WTC11 (cell line): ENCODE measurements around the gene NKAIN2. TPM values are rescaled to one million over a fixed set of nuclear protein-coding genes. Genes with fewer than 3 reads are reported as not detected.
"Not testable (repeated sequence)": the region's sequence is repeated elsewhere in the genome, so short reads cannot be mapped to it uniquely, and the experiment has no call there.

Source experiments
- ATAC-seq: fragments of 200-7000 bp; cut with Tn5 transposase; 2 replicates; pipeline ENCODE4 v1.10.0; 2021; ENCODE audit warnings: mild to moderate bottlenecking, moderate library complexity
- CTCF ChIA-PET: fragments of 300-600 bp; sonication (Branson Sonifier 250); formaldehyde crosslinking; loops from one replicate; lab custom pipeline; 2021; ENCODE audit warnings: antibody characterized with exemption; lab: Charles Lee
- POLR2A ChIA-PET: fragments of 350-600 bp; sonication (Branson Sonifier 250); formaldehyde crosslinking; loops from one replicate; lab custom pipeline; 2021; ENCODE audit warnings: antibody characterized with exemption; lab: Charles Lee
- DNase-seq: peaks from one replicate; pipeline ENCODE4 v3.0.0; 2021; ENCODE audit warnings: low spot score
- H3K27ac Mint-ChIP-seq: 2 replicates; pipeline ENCODE4 v1.8.0; 2021; ENCODE audit warnings: mixed read lengths
- H3K27me3 Mint-ChIP-seq: 2 replicates; pipeline ENCODE4 v1.8.0; 2021; ENCODE audit warnings: low read depth, mild to moderate bottlenecking, moderate library complexity, mixed read lengths
- H3K36me3 Mint-ChIP-seq: 2 replicates; pipeline ENCODE4 v1.8.0; 2021; ENCODE audit warnings: mixed read lengths
- H3K4me1 Mint-ChIP-seq: 2 replicates; pipeline ENCODE4 v1.8.0; 2022; ENCODE audit warnings: mixed read lengths
- H3K4me3 Mint-ChIP-seq: 2 replicates; pipeline ENCODE4 v1.8.0; 2021; ENCODE audit warnings: mild to moderate bottlenecking, moderate library complexity, mixed read lengths
- H3K9me3 Mint-ChIP-seq: 2 replicates; pipeline ENCODE4 v1.8.0; 2021; ENCODE audit warnings: mixed read lengths
- CREB1 ChIP-seq: sonication (generic); formaldehyde crosslinking; IDR thresholded peaks from 2 replicates; pipeline ENCODE4 v1.8.0; 2023; ENCODE audit warnings: mild to moderate bottlenecking, missing genetic modification reagents
- ELF4 ChIP-seq: sonication (generic); formaldehyde crosslinking; IDR thresholded peaks from 2 replicates; pipeline ENCODE4 v1.8.1; 2022; ENCODE audit warnings: low read depth, mild to moderate bottlenecking, moderate library complexity, missing genetic modification reagents
- FOXJ3 ChIP-seq: sonication (generic); formaldehyde crosslinking; IDR thresholded peaks from 2 replicates; pipeline ENCODE4 v1.9.0; 2021; ENCODE audit warnings: missing genetic modification reagents, mild to moderate bottlenecking, borderline replicate concordance
- GTF2I ChIP-seq: fragments of 250-450 bp; sonication (Bioruptor Pico); conservative IDR thresholded peaks from 2 replicates; pipeline ENCODE4 v1.4.0; 2021; ENCODE audit warnings: mild to moderate bottlenecking
- IRF2 ChIP-seq: sonication (generic); formaldehyde crosslinking; IDR thresholded peaks from 2 replicates; pipeline ENCODE4 v1.8.0; 2022; ENCODE audit warnings: low read depth, missing genetic modification reagents, borderline replicate concordance
- JAZF1 ChIP-seq: fragments of 250-450 bp; sonication (Bioruptor Pico); IDR thresholded peaks from 2 replicates; pipeline ENCODE4 v1.9.0; 2021; ENCODE audit warnings: moderate library complexity, mild to moderate bottlenecking, inconsistent platforms
- MYBL2 ChIP-seq: sonication (generic); formaldehyde crosslinking; IDR thresholded peaks from 2 replicates; pipeline ENCODE4 v1.8.1; 2023; ENCODE audit warnings: mild to moderate bottlenecking, moderate library complexity, missing genetic modification reagents
- NFATC4 ChIP-seq: fragments of 250-450 bp; sonication (Bioruptor Pico); IDR thresholded peaks from 2 replicates; pipeline ENCODE4 v1.9.0; 2021; ENCODE audit warnings: mild to moderate bottlenecking
- RELA ChIP-seq: sonication (generic); formaldehyde crosslinking; IDR thresholded peaks from 2 replicates; pipeline ENCODE4 v1.8.1; 2022; ENCODE audit warnings: missing genetic modification reagents, mild to moderate bottlenecking, borderline replicate concordance
- RORB ChIP-seq: fragments of 250-450 bp; sonication (Bioruptor Pico); IDR thresholded peaks from 2 replicates; pipeline ENCODE4 v1.9.0; 2021; ENCODE audit warnings: mild to moderate bottlenecking
- SMAD3 ChIP-seq: sonication (generic); formaldehyde crosslinking; IDR thresholded peaks from 2 replicates; pipeline ENCODE4 v1.8.0; 2022; ENCODE audit warnings: missing genetic modification reagents, mild to moderate bottlenecking, borderline replicate concordance
- SP1 ChIP-seq: sonication (generic); formaldehyde crosslinking; conservative IDR thresholded peaks from 2 replicates; pipeline ENCODE4 v1.8.1; 2022; ENCODE audit warnings: missing genetic modification reagents
- ZNF138 ChIP-seq: sonication (generic); formaldehyde crosslinking; conservative IDR thresholded peaks from 2 replicates; pipeline ENCODE4 v1.8.1; 2022; ENCODE audit warnings: mild to moderate bottlenecking, moderate library complexity, missing genetic modification reagents
- ZNF423 ChIP-seq: fragments of 250-450 bp; sonication (Bioruptor Pico); IDR thresholded peaks from 2 replicates; pipeline ENCODE4 v2.1.2; 2022; ENCODE audit warnings: mild to moderate bottlenecking, moderate library complexity
- total RNA-seq: library from RNA; stranded (reverse); gene quantifications from 3 replicates; pipeline ENCODE4 v1.2.3, GENCODE V29; 2021
- TF ChIP-seq, protein P1 (sequence below): sonication (generic); formaldehyde crosslinking; IDR thresholded peaks from 2 replicates; pipeline ENCODE4 v1.8.1; 2022; ENCODE audit warnings: mild to moderate bottlenecking, missing genetic modification reagents, moderate library complexity, borderline replicate concordance
- TF ChIP-seq, protein P2 (sequence below): sonication (generic); formaldehyde crosslinking; conservative IDR thresholded peaks from 2 replicates; pipeline ENCODE4 v1.8.1; 2022; ENCODE audit warnings: mild to moderate bottlenecking, missing genetic modification reagents
- TF ChIP-seq, protein P3 (sequence below): sonication (generic); formaldehyde crosslinking; IDR thresholded peaks from 2 replicates; pipeline ENCODE4 v1.8.0; 2023; ENCODE audit warnings: missing genetic modification reagents
- TF ChIP-seq, protein P4 (sequence below): sonication (generic); formaldehyde crosslinking; IDR thresholded peaks from 2 replicates; pipeline ENCODE4 v1.8.1; 2023; ENCODE audit warnings: mild to moderate bottlenecking, missing genetic modification reagents, moderate library complexity
- TF ChIP-seq, protein P5 (sequence below): fragments of 250-450 bp; sonication (Bioruptor Pico); IDR thresholded peaks from 2 replicates; pipeline ENCODE4 v1.9.0; 2021; ENCODE audit warnings: mild to moderate bottlenecking
- TF ChIP-seq, protein P6 (sequence below): sonication (generic); formaldehyde crosslinking; IDR thresholded peaks from 2 replicates; pipeline ENCODE4 v1.8.0; 2022; ENCODE audit warnings: mild to moderate bottlenecking, missing genetic modification reagents

Gene NKAIN2
- total RNA-seq, 1 experiment from 2014 or later: 0.33 TPM

DNA sequence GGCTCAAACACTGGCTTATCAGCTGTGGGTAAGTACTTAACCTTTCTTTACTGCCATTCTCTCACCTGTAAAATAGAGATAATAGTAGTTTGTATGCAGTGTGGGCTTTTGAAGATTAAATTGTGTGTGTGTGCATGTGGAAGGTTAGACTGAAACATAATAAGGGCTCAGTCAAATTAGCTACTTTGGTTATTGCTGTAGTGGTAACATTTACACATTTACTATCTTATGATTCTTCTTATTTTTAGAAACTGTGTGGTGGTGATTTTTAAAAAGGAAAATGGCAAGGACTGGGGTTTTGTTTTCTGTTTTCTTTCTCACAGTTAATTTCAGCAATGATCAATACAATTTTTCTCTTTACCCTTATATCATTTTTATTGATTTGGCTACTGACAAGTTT lies 206.9 kb downstream of the NKAIN2 start:
- ATAC-seq (no peak), DNase-seq (no peak)
- Mint-ChIP-seq H3K27me3 (no peaks in the 10 kb centered on the region), H3K27ac (no peak overlapping the region), H3K4me1 (peaks cover 5% of the 10 kb centered on the region), H3K4me3 (no peak overlapping the region), H3K36me3 (no peaks in the 10 kb centered on the region), H3K9me3 (no peaks in the 10 kb centered on the region)
- ChIA-PET POLR2A (no interaction called here), CTCF (no interaction called here)
- TF ChIP-seq, protein P1, sequence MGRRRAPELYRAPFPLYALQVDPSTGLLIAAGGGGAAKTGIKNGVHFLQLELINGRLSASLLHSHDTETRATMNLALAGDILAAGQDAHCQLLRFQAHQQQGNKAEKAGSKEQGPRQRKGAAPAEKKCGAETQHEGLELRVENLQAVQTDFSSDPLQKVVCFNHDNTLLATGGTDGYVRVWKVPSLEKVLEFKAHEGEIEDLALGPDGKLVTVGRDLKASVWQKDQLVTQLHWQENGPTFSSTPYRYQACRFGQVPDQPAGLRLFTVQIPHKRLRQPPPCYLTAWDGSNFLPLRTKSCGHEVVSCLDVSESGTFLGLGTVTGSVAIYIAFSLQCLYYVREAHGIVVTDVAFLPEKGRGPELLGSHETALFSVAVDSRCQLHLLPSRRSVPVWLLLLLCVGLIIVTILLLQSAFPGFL (CRISPR knock-in tag): no peak
- TF ChIP-seq CREB1 (CRISPR knock-in tag) (no peak), IRF2 (CRISPR knock-in tag) (no peak), ZNF138 (no peak), SP1 (CRISPR knock-in tag) (no peak), RELA (CRISPR knock-in tag) (no peak)
- TF ChIP-seq, protein P2, sequence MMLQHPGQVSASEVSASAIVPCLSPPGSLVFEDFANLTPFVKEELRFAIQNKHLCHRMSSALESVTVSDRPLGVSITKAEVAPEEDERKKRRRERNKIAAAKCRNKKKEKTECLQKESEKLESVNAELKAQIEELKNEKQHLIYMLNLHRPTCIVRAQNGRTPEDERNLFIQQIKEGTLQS (CRISPR knock-in tag): no peak
- TF ChIP-seq, protein P3, sequence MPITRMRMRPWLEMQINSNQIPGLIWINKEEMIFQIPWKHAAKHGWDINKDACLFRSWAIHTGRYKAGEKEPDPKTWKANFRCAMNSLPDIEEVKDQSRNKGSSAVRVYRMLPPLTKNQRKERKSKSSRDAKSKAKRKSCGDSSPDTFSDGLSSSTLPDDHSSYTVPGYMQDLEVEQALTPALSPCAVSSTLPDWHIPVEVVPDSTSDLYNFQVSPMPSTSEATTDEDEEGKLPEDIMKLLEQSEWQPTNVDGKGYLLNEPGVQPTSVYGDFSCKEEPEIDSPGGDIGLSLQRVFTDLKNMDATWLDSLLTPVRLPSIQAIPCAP: no peak
- TF ChIP-seq, protein P4, sequence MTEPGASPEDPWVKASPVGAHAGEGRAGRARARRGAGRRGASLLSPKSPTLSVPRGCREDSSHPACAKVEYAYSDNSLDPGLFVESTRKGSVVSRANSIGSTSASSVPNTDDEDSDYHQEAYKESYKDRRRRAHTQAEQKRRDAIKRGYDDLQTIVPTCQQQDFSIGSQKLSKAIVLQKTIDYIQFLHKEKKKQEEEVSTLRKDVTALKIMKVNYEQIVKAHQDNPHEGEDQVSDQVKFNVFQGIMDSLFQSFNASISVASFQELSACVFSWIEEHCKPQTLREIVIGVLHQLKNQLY: no peak

DNA sequence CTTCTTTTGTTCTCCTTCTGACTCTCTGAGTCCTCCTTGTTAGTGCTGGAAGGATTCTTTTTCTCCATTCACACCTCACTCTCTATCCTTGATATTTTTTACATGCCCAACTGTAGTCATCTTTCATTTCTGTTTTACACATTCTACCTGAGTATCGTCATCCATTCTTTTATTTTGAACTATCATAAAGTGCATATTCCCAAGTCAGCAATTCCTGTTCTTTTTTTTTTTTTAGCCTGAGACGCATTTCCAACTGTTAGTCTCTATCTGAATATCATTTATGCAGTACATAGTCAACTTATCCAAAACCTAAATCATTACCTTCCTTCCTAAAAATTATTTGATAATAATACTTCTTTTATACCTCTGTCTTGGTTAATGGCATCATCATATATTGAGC lies 207.5 kb downstream of the NKAIN2 start:
- no peaks in the 10 kb centered on the region for H3K36me3 Mint-ChIP-seq
- no peaks in the 10 kb centered on the region for H3K27me3 Mint-ChIP-seq
- H3K4me3 Mint-ChIP-seq: no peak overlapping the region
- H3K9me3 Mint-ChIP-seq: no peaks in the 10 kb centered on the region
- peaks cover 5% of the 10 kb centered on the region for H3K4me1 Mint-ChIP-seq
- no peak for DNase-seq
- CTCF ChIA-PET: no interaction called here
- ATAC-seq: no peak
- TF ChIP-seq, protein P5, sequence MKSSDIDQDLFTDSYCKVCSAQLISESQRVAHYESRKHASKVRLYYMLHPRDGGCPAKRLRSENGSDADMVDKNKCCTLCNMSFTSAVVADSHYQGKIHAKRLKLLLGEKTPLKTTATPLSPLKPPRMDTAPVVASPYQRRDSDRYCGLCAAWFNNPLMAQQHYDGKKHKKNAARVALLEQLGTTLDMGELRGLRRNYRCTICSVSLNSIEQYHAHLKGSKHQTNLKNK: no peak
- TF ChIP-seq, protein P1 (CRISPR knock-in tag): no peak
- TF ChIP-seq FOXJ3: no peak
- TF ChIP-seq, protein P6, sequence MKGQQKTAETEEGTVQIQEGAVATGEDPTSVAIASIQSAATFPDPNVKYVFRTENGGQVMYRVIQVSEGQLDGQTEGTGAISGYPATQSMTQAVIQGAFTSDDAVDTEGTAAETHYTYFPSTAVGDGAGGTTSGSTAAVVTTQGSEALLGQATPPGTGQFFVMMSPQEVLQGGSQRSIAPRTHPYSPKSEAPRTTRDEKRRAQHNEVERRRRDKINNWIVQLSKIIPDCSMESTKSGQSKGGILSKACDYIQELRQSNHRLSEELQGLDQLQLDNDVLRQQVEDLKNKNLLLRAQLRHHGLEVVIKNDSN: no peak
- POLR2A ChIA-PET: no interaction called here
- H3K27ac Mint-ChIP-seq: no peak overlapping the region

DNA sequence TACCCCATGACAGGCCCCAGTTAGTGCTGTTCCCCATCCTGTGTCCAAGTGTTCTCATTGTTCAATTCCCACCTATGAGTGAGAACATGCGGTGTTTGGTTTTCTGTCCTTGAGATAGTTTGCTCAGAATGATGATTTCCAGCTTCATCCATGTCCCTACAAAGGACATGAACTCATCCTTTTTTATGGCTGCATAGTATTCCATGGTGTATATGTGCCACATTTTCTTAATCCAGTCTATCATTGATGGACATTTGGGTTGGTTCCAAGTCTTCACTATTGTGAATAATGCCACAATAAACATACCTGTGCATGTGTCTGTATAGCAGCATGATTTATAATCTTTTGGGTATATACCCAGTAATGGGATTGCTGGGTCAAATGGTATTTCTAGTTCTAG lies 218.4 kb downstream of the NKAIN2 start:
- H3K27me3 Mint-ChIP-seq, ATAC-seq, H3K4me1 Mint-ChIP-seq, H3K36me3 Mint-ChIP-seq, DNase-seq, POLR2A ChIA-PET, H3K27ac Mint-ChIP-seq, CTCF ChIA-PET, H3K4me3 Mint-ChIP-seq: not testable (repeated sequence)
- peak; percentile 38; the same call in 1 of the 2 replicates for TF ChIP-seq GTF2I (CRISPR knock-in tag)
- peaks cover 14% of the 10 kb centered on the region for H3K9me3 Mint-ChIP-seq

DNA sequence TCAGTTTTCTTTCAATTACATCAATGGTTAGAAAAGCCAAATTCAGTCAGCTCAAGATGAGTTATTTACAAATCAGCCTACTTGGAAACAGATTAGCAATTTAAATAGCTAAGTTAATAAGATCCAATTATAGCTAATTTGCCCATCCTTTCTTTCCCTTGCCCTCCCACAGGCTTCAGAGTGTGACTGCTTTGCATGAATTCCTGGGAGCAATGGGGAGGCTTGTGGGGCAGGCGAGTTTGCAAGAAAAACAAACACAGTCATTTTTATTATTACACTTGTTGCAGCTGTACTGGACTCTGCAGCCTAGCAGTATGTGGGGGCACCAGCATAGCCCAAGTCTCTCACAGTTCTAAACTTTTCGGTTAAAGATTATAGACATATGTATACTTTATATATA lies 219.0 kb downstream of the NKAIN2 start:
- no peak overlapping the region for H3K27ac Mint-ChIP-seq
- peaks cover 11% of the 10 kb centered on the region for H3K9me3 Mint-ChIP-seq
- ChIA-PET POLR2A (no interaction called here), CTCF (interaction anchor here (0.6 kb wide), 1 partner anchor 209 kb away, joined by 3 read pairs; no protein-coding TSS in a partner anchor)
- H3K27me3 Mint-ChIP-seq: no peaks in the 10 kb centered on the region
- DNase-seq (no peak), ATAC-seq (peak; percentile 58; the same call in 1 of the 2 replicates)
- no peak overlapping the region for H3K4me3 Mint-ChIP-seq
- no peak for TF ChIP-seq JAZF1 (CRISPR knock-in tag)
- no peak for TF ChIP-seq SMAD3 (CRISPR knock-in tag)
- no peak for TF ChIP-seq NFATC4
- TF ChIP-seq ELF4 (CRISPR knock-in tag): no peak
- TF ChIP-seq, protein P1 (CRISPR knock-in tag): no peak
- no peak for TF ChIP-seq ZNF423 (CRISPR knock-in tag)
- no peak for TF ChIP-seq RORB (CRISPR knock-in tag)
- TF ChIP-seq MYBL2 (CRISPR knock-in tag): no peak
- TF ChIP-seq IRF2 (CRISPR knock-in tag): no peak
- H3K4me1 Mint-ChIP-seq: peaks cover 6% of the 10 kb centered on the region
- peaks cover 6% of the 10 kb centered on the region for H3K36me3 Mint-ChIP-seq
